ENCODE results near the gene CACNA1B. TPM values are rescaled to one million over a fixed set of nuclear protein-coding genes. Genes with fewer than 3 reads are reported as not detected.

CACNA1B gene
- total and polyA plus RNA-seq, 9 of the 15 experiments (the other 6 are each of a cell fraction or from before 2014, with no cell fraction given), result 0.01 to 0.04 TPM; not detected in 7

DNA sequence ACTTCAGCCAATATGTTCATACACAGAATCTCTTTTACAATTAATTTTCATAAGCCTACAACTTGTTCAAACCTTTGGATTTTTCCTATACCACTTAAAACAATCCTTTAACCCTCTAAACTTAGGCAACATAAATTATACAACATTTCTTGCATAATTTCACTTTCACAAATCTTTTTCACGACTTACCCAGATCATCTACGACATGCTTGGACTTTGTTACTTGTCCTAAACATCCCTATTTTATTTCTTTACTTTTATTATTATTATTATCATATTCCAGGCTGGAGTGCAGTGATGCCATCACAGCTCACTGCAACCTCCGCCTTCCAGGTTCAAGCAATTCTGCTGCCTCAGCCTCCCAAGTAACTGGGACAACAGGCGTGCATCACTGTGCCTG is 68.0 kb downstream of the CACNA1B start:
- BruUV-seq (replicated peaks), result no TSS peak
- ATAC-seq, result no peak

DNA sequence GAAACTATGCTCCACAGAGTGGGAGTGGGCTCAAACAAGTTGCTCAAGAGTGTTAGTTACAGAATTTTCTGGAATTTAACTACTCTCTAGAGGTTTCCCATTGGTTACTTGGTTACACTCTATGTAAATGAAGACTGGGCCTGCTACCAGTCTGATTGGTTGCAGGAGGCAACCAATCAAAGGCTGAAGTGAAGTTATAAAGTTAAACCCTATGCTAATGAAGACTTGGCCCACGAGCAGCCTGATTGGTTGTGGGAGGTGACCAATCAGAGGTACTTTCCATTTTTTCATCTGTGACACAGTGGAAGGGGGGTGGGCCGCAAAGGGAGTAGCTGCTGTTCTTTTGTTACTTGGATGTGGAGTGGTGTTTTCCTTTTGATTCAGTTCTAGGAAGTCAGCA is 69.4 kb downstream of the CACNA1B start:
- no TSS peak for BruUV-seq (replicated peaks)
- ATAC-seq (peak; percentile 84), FAIRE-seq (no peak), DNase-seq (ENCODE audit: extremely low read depth in 1 of 4, low spot score in 3 of 4) (peak in 2 of 4 experiments; percentile 6 to 16)
- Histone ChIP-seq H3K4me2 (ENCODE audit: insufficient read depth, low read length) (no peak overlapping the region), H3K79me2 (ENCODE audit: control insufficient read depth, insufficient read depth, low read length) (no peaks in the 10 kb centered on the region), H2AFZ (ENCODE audit: low read depth, low read length) (no peak overlapping the region), H3K9me1 (ENCODE audit: control insufficient read depth, insufficient read depth, low read length) (no peaks in the 10 kb centered on the region), H3K27ac (ENCODE audit: extremely low read depth, low read depth, low read length) (no peak overlapping the region), H3K4me3 (no peak overlapping the region), H3K4me1 (replicated peaks in 1 of 2; ENCODE audit: control insufficient read depth in 2 of 2, insufficient read depth in 2 of 2, low read length in 2 of 2) (no peaks in the 10 kb centered on the region), H3K9ac (ENCODE audit: insufficient read depth in 1 of 2, low read depth in 2 of 2, low read length in 2 of 2) (no peak overlapping the region), H3K27me3 (ENCODE audit: control insufficient read depth in 2 of 2, insufficient read depth in 2 of 2, low read length in 2 of 2) (peaks cover 0 to 30% of the 10 kb centered on the region in 2 experiments; a peak in 2 of 5 replicates), H4K20me1 (replicated peaks; ENCODE audit: control insufficient read depth, insufficient read depth, low read length) (no peaks in the 10 kb centered on the region), H3K9me3 (replicated peaks; ENCODE audit: control insufficient read depth, insufficient read depth, low read depth, low read length) (no peaks in the 10 kb centered on the region; the same call in 1 of the 2 replicates), H3K36me3 (ENCODE audit: control insufficient read depth, insufficient read depth, low read length) (no peaks in the 10 kb centered on the region)
- TF ChIP-seq CHD4 (IDR thresholded peaks at IDR 0.05; ENCODE audit: insufficient read depth, insufficient replicate concordance, low read depth, low read length, poor library complexity, severe bottlenecking) (no peak), GTF2B (IDR thresholded peaks at IDR 0.05; ENCODE audit: extremely low read depth, insufficient read length) (no peak), NFYB (IDR thresholded peaks at IDR 0.05; ENCODE audit: extremely low read depth, insufficient read length) (peak; percentile 31), BRCA1 (IDR thresholded peaks at IDR 0.05) (no peak), BRCA1 (CRISPR knock-in tag; IDR thresholded peaks at IDR 0.05) (no peak), NR2C1 (IDR thresholded peaks at IDR 0.05) (no peak), NR2C1 (tag; IDR thresholded peaks at IDR 0.05) (no peak)
- POLR2A ChIA-PET, result no interaction called here
- in situ Hi-C loops (cut with MboI) (no loop called here), intact Hi-C loops (cut with micrococcal nuclease) (no loop called here)
- 0% methylated on average over 2 of the region's 2 CpGs for WGBS (ENCODE audit: insufficient coverage, low coverage, missing lambda C conversion rate)
- CTCF ChIA-PET (ENCODE audit: low intra/inter-chr PET ratio), result no interaction called here

More for the DNA sequence above, 68.0 kb downstream of the CACNA1B start:
- CTCF ChIA-PET (ENCODE audit: low intra/inter-chr PET ratio), result no interaction called here
- no peaks in the 10 kb centered on the region for H4K20me1 ChIP-seq (replicated peaks; ENCODE audit: control insufficient read depth, insufficient read depth, low read length)
- no peaks in the 10 kb centered on the region for H3K9me1 ChIP-seq (ENCODE audit: control insufficient read depth, insufficient read depth, low read length)
- H2AFZ ChIP-seq (ENCODE audit: low read depth, low read length), result no peak overlapping the region
- peaks cover 0 to 17% of the 10 kb centered on the region in 2 experiments; a peak in 2 of 5 replicates for H3K27me3 ChIP-seq (ENCODE audit: control insufficient read depth in 2 of 2, insufficient read depth in 2 of 2, low read length in 2 of 2)
- 0% methylated on average over 4 of the region's 4 CpGs for WGBS (ENCODE audit: insufficient coverage, low coverage, missing lambda C conversion rate)
- H3K27ac ChIP-seq (ENCODE audit: extremely low read depth, low read depth, low read length), result no peak overlapping the region
- no peak overlapping the region for H3K4me3 ChIP-seq
- POLR2A ChIA-PET, result no interaction called here
- H3K4me1 ChIP-seq (replicated peaks in 1 of 2; ENCODE audit: control insufficient read depth in 2 of 2, insufficient read depth in 2 of 2, low read length in 2 of 2), result no peaks in the 10 kb centered on the region
- in situ Hi-C loops (cut with MboI), result no loop called here
- peak; percentile 85 for TF ChIP-seq ZFP36 (IDR thresholded peaks at IDR 0.05; ENCODE audit: low read depth, low read length, partially characterized antibody)
- no peak for TF ChIP-seq ZNF77 (CRISPR knock-in tag; IDR thresholded peaks at IDR 0.05)
- H3K4me2 ChIP-seq (ENCODE audit: insufficient read depth, low read length), result no peak overlapping the region
- H3K36me3 ChIP-seq (ENCODE audit: control insufficient read depth, insufficient read depth, low read length), result no peaks in the 10 kb centered on the region
- no peak for FAIRE-seq
- H3K79me2 ChIP-seq (ENCODE audit: control insufficient read depth, insufficient read depth, low read length), result no peaks in the 10 kb centered on the region
- intact Hi-C loops (cut with micrococcal nuclease), result no loop called here
- no peaks in the 10 kb centered on the region; the same call in 1 of the 2 replicates for H3K9me3 ChIP-seq (replicated peaks; ENCODE audit: control insufficient read depth, insufficient read depth, low read depth, low read length)
- no peak for DNase-seq (ENCODE audit: extremely low read depth in 1 of 4, low spot score in 3 of 4)
- H3K9ac ChIP-seq (ENCODE audit: insufficient read depth in 1 of 2, low read depth in 2 of 2, low read length in 2 of 2), result no peak overlapping the region
